Lung (tissue), 12 donors: ENCODE data around the gene ADGRL1. TPM values are rescaled to one million over a fixed set of nuclear protein-coding genes. Genes with fewer than 3 reads are reported as not detected.
A peak's percentile ranks its signal among the peaks of the same experiment; 100 is the strongest.

ENCODE experiments used
- ATAC-seq: fragments of 200-7000 bp; cut with Tn5 transposase; one replicate; pipeline ENCODE4 v1.9.1; 2020; ENCODE audit warnings: moderate number of reproducible peaks; ENCODE audit not compliant: insufficient read depth, low FRiP score
- DNase-seq, 3 donors: peaks; one replicate each; pipeline ENCODE4 v3.0.0-alpha.2; 2013 to 2017
- H3K27ac ChIP-seq, 2 donors: one replicate each; pipeline ENCODE4 v1.5.1; 2013; ENCODE audit warnings: mild to moderate bottlenecking in 2 of 2, moderate library complexity in 2 of 2, control low read depth in 1 of 2, inconsistent platforms in 1 of 2, low read depth in 1 of 2, low read length in 1 of 2
- H3K27me3 ChIP-seq, 3 donors: one replicate each; pipeline ENCODE4 v1.5.1; 2013; ENCODE audit warnings: low read length in 2 of 3; ENCODE audit not compliant: control insufficient read depth in 3 of 3, insufficient read depth in 3 of 3
- H3K36me3 ChIP-seq, 4 donors: one replicate each; pipeline ENCODE4 v1.5.1; 2013; ENCODE audit warnings: low read length in 4 of 4, mild to moderate bottlenecking in 1 of 4, moderate library complexity in 1 of 4; ENCODE audit not compliant: control insufficient read depth in 4 of 4, insufficient read depth in 4 of 4
- H3K4me1 ChIP-seq, 5 donors: one replicate each; pipeline ENCODE4 v1.5.1; 2013; ENCODE audit warnings: low read length in 5 of 5, mild to moderate bottlenecking in 2 of 5, moderate library complexity in 1 of 5; ENCODE audit not compliant: control insufficient read depth in 5 of 5, insufficient read depth in 5 of 5
- H3K4me3 ChIP-seq: one replicate; pipeline ENCODE4 v1.5.1; 2013; ENCODE audit warnings: mild to moderate bottlenecking, control low read depth, moderate library complexity
- H3K9ac ChIP-seq, 2 donors: one replicate each; pipeline ENCODE4 v1.5.1; 2013; ENCODE audit warnings: low read length in 2 of 2, control low read depth in 1 of 2; ENCODE audit not compliant: insufficient read depth in 1 of 2
- H3K9me3 ChIP-seq, 4 donors: one replicate each; pipeline ENCODE4 v1.5.1; 2013; ENCODE audit warnings: low read length in 3 of 4, mild to moderate bottlenecking in 1 of 4, moderate library complexity in 1 of 4; ENCODE audit not compliant: control insufficient read depth in 4 of 4, insufficient read depth in 3 of 4
- WGBS, 2 donors: extraction: QIAGEN DNeasy Blood & Tissue Kit; methylation state at CpG; one replicate each; pipeline ENCODE4 v1.1.7; 2013; 5-methylcytosine and 5-hydroxymethylcytosine counted together
- polyA plus RNA-seq, 2 donors: library from polyadenylated mRNA; stranded (reverse); fragments of 200-250 nt; gene quantifications; one replicate each; pipeline ENCODE4 v1.2.1, GENCODE V29; 2013
- total RNA-seq, 2 donors: library from RNA; depleted of rRNA in 1 of 2; stranded (reverse); fragments of >200 nt in 1 of 2; gene quantifications; one replicate each; pipeline ENCODE4 v1.2.1, GENCODE V29; 2014 to 2021
- TF ChIP-seq, protein P1 (sequence below): IDR thresholded peaks from 2 replicates; pipeline ENCODE4 v1.5.1; 2012; ENCODE audit warnings: mild to moderate bottlenecking; ENCODE audit errors: control extremely low read depth, extremely low read depth
- donor health status: control.
- donor health status: control.
- donor health status: Bipolar disorder and iron deficiency.
- donor health status: healthy.
- donor health status: DM: yes; HTN: yes; CAD: no.

The ADGRL1 gene
- total and polyA plus RNA-seq, 4 donors: 9.4 to 35.9 (median 19.3) TPM

GRCh38 chr19:14155371-14155770 is 50.6 kb downstream of the ADGRL1 start:
- H3K9ac ChIP-seq: no peak overlapping the region
- H3K27ac ChIP-seq: no peak overlapping the region
- H3K27me3 ChIP-seq: no peaks in the 10 kb centered on the region
- no peak overlapping the region for H3K4me3 ChIP-seq
- TF ChIP-seq, protein P1, sequence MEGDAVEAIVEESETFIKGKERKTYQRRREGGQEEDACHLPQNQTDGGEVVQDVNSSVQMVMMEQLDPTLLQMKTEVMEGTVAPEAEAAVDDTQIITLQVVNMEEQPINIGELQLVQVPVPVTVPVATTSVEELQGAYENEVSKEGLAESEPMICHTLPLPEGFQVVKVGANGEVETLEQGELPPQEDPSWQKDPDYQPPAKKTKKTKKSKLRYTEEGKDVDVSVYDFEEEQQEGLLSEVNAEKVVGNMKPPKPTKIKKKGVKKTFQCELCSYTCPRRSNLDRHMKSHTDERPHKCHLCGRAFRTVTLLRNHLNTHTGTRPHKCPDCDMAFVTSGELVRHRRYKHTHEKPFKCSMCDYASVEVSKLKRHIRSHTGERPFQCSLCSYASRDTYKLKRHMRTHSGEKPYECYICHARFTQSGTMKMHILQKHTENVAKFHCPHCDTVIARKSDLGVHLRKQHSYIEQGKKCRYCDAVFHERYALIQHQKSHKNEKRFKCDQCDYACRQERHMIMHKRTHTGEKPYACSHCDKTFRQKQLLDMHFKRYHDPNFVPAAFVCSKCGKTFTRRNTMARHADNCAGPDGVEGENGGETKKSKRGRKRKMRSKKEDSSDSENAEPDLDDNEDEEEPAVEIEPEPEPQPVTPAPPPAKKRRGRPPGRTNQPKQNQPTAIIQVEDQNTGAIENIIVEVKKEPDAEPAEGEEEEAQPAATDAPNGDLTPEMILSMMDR: no peak
- H3K9me3 ChIP-seq: no peaks in the 10 kb centered on the region
- H3K36me3 ChIP-seq: peaks cover 0 to 47% (median 32%) of the 10 kb centered on the region in 4 donors
- WGBS, 2 donors: 98% methylated on average over 17 of the region's 17 CpGs
- no peak for ATAC-seq
- DNase-seq: no peak
- H3K4me1 ChIP-seq: peaks cover 0 to 4% (median 3%) of the 10 kb centered on the region in 5 donors

- H3K27me3 ChIP-seq: no peaks in the 10 kb centered on the region
- DNase-seq: no peak
- peaks cover 0 to 34% (median 24%) of the 10 kb centered on the region in 4 donors for H3K36me3 ChIP-seq
- TF ChIP-seq, protein P1: no peak
- H3K4me1 ChIP-seq: peaks cover 0 to 28% (median 13%) of the 10 kb centered on the region in 5 donors
- ATAC-seq: no peak
- H3K9ac ChIP-seq: no peak overlapping the region
- H3K9me3 ChIP-seq: no peaks in the 10 kb centered on the region
- WGBS, 2 donors: 95 to 97% methylated on average over 12 of the region's 12 CpGs
- no peak overlapping the region for H3K4me3 ChIP-seq
- H3K27ac ChIP-seq: no peak overlapping the region
Observed at GRCh38 chr19:14152713-14153112, 53.3 kb downstream of the ADGRL1 start.

GRCh38 chr19:14150770-14151661 is 55.0 kb downstream of the ADGRL1 start:
- TF ChIP-seq, protein P1: no peak
- peak overlapping the region in 1 of 2 donors; percentile 67 for H3K27ac ChIP-seq
- no peaks in the 10 kb centered on the region for H3K9me3 ChIP-seq
- no peaks in the 10 kb centered on the region for H3K27me3 ChIP-seq
- no peak overlapping the region for H3K4me3 ChIP-seq
- H3K36me3 ChIP-seq: peaks cover 0 to 23% (median 15%) of the 10 kb centered on the region in 4 donors
- H3K4me1 ChIP-seq: peaks cover 0 to 28% (median 13%) of the 10 kb centered on the region in 5 donors
- DNase-seq (no peak), ATAC-seq (no peak)
- H3K9ac ChIP-seq: no peak overlapping the region
- WGBS, 2 donors: 87 to 89% methylated on average over 39 to 47 of the region's 47 CpGs
